Left colon (tissue), 2 donors: ENCODE measurements around the gene HEPACAM. TPM values are rescaled to one million over a fixed set of nuclear protein-coding genes. Genes with fewer than 3 reads are reported as not detected.

Experiments used
- ATAC-seq: fragments of 200-7000 bp; cut with Tn5 transposase; one replicate; pipeline ENCODE4 v1.9.1; 2020; ENCODE audit warnings: mild to moderate bottlenecking, moderate library complexity
- DNase-seq, 2 donors: peaks; one replicate each; pipeline ENCODE4 v3.0.0-alpha.2; 2020
- intact Hi-C, 2 donors: fragments of 100-400 bp; cut with DNase I in 1 of 2; cut with micrococcal nuclease in 1 of 2; formaldehyde crosslinking; loops; one replicate each; pipeline versions ENCODE4 v1.11.2 to v1.14.0; 2022; cut with DNase I, micrococcal nuclease
- total RNA-seq, 2 donors: library from RNA; stranded (reverse); fragmentation: NEBNext Ultra II Directional; extraction: Animal tissue kit (Norgen Biotek cat#: 25700); gene quantifications; one replicate each; pipeline ENCODE4 v1.2.1, GENCODE V29; 2021
- donor health status: DM: no; HTN: no; CAD: no.
- donor health status: DM: yes; HTN: yes; CAD: no.

The HEPACAM gene
- total RNA-seq, 2 donors from 2014 or later, result 0.14 TPM; not detected in 1

DNA sequence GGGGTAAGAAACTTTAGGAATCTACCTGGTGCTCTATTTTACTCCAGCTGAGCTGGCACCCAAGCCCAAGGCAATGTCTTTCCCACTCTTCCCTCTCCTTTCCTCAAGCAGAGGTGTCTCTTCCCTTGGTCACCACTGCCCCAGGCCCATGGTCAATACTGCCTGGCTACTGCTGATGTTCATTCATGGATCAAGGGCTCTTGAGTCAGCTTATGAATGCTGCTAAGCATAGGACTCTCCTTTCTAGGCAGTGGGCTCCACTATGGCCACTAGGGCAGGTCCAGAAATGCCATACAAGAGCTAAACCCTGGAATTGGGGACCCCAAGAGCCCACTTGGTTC lies 19.5 kb downstream of the HEPACAM start:
- no peak for DNase-seq
- ATAC-seq, result no peak
- intact Hi-C loops, result no loop called here

DNA sequence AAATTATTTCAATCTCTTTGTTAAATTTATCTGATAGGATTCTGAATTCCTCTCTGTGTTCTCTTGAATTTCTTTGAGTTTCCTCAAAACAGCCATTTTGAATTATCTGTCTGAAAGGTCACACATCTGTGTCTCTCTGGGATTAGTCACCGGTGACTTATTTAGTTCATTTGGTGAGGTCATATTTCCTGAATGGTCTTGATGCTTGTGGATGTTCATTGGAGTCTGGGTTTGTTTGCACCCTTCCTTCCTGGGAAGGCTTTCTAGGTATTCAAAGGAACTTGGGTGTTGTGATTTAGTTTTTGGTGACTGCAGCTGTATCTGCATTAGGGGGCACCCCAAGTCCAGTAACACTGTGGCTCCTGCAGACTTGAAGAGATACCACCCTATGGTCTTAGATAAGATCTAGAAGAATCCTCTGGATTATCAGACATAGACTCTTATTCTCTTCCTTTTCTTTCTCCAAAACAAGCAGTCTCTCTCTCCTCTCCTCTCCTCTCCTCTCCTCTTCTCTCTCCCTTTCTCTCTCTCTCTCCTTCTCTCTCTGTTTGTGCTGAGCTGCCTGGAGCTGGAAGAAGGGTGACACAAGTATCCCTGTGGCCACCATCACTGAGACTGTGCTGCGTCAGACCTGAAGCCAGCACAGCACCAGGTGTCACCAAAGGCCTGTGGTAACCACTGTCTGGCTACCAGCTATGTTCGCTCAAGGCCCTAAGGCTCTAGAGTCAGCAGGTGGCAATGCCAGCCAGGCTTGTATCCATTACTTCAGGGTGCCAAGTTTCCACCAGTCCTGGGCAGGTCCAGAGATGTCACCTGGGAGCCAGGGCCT lies 20.1 kb downstream of the HEPACAM start:
- ATAC-seq, result no peak
- no peak for DNase-seq
- intact Hi-C loops, result no loop called here

DNA sequence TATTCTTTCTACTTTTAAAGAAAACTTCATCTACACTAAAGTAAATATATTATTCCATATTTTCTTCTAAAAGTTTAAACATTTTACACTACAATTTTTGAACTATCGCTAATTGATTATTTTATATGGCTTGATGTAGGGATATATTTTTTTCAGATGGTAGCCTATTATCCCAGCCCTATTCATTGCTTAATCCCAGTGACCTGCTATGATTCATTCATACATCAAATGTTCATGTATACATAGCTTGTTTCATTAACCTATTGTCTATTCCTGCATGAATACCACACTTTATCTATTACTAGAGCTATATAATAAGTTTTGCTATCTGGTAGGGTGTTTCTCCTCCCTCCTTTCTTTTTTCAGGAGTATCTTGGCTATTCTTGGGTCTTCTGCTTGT lies 33.2 kb downstream of the HEPACAM start:
- DNase-seq (no peak), ATAC-seq (no peak)
- intact Hi-C loops, result no loop called here

DNA sequence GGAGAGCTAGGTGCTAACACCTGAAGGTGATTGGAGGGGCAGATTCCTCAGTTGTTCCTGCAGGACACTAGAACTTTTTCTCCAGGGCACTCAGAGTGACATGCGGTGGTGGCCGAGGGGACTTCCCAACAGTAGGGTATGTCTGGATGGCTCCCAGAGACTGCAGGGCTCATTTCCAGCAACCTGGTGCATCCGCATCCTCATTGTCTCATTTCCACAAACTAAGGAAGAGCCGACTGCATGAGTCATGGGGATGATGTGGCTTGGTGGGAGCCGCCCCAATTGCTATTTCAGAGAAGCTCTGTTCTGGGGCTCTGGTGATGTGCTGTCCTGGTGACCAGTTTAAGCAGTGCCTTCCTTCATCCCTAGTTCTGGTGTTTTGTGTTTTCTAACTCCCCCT lies 35.4 kb downstream of the HEPACAM start:
- DNase-seq (no peak), ATAC-seq (no peak)
- intact Hi-C loops, result no loop called here

DNA sequence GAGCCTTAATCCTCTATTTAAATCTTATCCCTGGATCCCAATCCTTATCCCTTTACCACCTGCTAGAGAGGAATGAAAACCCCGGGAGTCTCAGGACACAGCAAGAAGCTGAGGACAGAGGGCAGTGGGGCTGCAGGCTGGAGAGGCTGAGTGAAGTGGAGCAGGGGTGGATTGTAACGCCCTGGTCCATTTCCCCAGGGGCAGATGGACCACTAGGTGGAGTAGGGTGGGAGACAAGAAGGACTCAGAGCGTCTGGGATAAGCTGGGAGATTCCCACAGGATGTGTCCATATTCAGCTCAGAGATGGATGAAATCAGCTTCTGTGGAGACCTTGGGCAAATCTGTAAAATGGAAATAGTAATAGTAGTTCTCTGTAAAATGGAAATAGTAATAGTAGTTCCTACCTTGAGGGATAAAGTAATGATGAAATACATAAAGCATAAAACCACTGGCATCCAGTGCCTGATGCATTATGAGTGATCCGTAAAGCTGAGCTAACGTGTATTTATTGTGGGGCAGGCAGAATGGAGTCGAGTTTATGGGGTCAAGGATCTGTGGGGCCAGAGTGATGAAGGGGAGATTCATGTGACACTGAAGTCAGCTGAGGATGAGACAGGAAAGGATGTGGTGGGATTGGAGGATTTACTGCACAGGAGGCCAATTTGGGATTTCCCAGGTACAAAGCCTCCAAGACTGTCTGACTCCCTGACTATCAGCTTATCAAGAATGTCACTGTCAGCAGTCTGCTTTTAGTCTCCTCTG lies 36.3 kb downstream of the HEPACAM start:
- DNase-seq (no peak), ATAC-seq (no peak)
- intact Hi-C loops, result no loop called here

DNA sequence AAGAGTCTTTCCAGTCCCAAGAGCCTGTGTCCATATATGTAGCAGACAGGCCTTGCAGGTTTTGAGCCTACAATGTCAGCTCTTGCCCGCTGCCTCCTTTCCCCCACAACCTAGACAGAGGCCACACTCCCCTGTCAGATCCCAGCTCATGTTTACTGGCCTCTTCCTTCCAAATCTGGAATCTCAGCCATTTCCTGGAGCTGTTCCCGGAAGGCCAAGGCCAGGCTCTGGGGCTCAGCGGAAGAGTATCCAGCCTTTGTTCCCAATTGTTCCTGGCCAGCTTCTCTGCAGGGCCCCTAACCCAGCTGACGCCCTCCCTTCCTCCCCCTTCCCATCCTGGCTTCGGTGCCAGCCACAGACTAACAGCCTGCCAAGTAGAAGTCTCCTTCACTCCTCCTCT lies 37.1 kb downstream of the HEPACAM start:
- DNase-seq (no peak), ATAC-seq (no peak)
- intact Hi-C loops, result no loop called here

DNA sequence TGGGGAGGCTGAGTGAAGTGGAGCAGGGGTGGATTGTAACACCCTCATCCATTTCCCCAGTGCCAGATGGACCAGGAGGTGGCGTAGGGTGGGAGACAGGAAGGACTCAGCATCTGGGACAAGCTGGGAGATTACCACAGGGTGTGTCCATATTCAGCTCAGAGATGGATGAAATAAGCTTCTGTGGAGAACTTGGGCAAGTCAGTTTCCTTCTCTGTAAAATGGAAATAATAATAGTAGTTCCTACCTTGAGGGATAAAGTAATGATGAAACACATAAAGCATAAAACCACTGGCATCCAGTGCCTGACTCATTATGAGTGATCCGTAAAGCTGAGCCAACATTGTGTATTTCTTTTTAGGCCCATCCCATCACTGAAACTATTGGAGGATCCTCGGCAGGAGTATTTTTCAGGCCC lies 37.6 kb downstream of the HEPACAM start:
- intact Hi-C loops, result no loop called here
- DNase-seq (no peak), ATAC-seq (no peak)

DNA sequence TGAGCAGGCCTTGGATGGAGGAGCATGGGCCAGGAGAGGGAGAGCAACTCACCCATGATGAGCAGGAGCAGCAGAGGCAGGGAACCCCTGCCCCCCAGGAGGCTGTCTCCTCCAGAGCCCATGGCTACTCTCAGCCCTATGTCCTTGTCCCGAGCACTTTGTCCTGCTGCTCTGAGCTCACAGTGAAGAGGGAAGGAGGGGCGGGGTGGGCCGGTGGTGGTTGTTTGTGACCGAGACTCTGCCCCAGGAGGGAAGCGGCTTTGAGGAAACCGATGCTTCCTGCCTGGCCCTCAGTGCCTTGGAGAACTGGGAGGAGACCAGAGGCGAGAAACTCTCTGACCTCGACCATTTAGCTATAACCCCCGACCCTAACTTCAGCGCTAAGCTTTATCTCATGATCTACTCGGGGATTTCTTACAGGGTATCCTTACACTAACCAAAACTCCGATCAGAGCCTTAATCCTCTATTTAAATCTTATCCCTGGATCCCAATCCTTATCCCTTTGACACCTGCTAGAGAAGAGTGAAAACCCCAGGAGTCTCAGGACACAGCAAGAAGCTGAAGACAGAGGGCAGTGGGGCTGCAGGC lies 38.1 kb downstream of the HEPACAM start, which contains the start of gene ROBO4:
Gene ROBO4, minus strand, starts transcription at position 192 of the 589 bp plus-strand sequence. Its CDS starts 70 bp downstream, at position 122.
- intact Hi-C loops, result no loop called here
- DNase-seq (no peak), ATAC-seq (no peak)

DNA sequence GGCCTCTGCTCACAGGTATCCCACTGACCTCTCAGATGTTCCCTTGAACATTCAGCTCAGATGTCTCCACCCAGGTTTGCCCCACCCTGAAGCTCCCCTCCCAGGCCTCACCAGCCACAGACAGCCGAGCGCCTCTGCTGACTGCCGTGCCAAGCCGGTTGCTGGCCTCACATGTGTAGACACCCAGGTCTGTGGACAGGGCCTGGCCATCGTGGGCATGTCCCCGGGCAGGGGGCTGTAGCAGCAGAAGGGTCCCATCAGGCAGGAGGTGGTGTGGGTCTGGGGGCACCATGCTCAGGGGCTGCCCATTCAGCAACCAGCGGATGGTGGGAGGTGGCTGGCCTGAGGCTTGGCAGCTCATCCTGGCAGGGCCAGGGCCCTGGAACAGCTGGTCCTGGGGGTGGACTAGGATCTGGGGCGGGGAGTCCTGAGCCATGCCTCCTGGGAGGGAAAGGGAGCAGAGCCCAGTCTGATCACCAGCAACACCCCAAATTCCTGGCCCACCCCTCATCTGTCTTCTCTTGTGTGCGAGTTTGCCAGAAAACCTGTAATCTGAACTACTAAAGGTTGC lies 38.9 kb downstream of the HEPACAM start:
- no peak for DNase-seq

DNA sequence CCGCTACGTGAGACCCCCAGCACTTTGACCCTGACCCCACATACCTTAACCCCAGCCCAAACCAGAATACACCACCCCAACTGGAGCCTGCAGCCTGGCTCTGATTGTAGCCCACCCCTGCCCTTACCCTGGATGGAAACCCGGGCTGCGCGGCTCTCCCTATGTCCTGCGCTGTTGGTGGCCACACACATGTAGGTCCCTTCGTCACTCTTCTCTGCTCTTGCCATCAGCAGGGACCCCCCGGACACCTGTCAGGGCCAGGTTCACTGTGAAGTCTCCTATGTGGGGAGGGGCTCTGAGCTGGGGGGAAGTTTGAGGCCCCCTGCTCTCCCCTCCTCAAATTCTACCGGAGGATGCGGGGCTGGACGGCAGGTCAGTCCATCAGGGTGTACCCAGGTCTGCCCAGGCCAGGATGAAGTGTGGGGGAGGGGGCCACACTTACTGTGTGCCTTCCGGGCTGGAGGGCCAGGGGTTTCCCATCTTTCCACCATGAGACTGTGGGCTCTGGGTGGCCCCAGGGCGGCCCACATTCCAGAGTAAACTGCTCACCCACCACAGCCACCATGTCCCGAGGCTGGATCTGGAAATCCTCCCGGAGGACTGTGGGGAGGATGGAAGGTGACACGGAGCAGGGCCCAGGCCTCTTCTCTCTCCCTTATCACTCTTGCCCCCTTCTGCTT lies 39.6 kb downstream of the HEPACAM start:
- no peak for DNase-seq
- ATAC-seq, result no peak
- intact Hi-C loops, result no loop called here

More for the DNA sequence above, 38.9 kb downstream of the HEPACAM start:
- ATAC-seq, result no peak
- intact Hi-C loops, result no loop called here

DNA sequence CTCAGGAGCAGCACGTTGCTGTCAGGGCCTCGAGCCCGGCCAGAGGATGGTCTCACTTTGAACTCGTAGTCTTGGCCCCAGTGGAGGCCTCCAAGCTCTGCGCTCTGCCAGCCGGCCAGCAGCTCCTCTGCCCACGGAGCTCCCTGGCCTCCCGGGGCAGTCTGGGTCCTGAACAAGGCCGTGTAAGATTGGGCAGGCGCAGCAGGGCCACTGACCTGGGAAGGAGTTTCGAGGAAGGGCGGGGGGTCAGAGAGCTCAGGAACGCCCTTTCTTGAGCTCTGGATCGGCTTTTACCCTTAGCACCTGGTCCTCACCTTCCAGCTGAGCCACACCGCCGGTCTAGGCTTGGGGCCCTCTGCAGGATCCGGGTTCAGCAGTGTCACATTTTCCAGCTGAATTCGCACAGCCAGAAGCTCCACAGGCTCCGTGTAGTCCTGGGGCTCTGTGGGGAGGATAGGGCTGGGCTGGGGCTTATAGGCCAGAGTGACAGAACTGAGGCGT lies 40.3 kb downstream of the HEPACAM start:
- DNase-seq (no peak), ATAC-seq (no peak)
- intact Hi-C loops, result no loop called here

DNA sequence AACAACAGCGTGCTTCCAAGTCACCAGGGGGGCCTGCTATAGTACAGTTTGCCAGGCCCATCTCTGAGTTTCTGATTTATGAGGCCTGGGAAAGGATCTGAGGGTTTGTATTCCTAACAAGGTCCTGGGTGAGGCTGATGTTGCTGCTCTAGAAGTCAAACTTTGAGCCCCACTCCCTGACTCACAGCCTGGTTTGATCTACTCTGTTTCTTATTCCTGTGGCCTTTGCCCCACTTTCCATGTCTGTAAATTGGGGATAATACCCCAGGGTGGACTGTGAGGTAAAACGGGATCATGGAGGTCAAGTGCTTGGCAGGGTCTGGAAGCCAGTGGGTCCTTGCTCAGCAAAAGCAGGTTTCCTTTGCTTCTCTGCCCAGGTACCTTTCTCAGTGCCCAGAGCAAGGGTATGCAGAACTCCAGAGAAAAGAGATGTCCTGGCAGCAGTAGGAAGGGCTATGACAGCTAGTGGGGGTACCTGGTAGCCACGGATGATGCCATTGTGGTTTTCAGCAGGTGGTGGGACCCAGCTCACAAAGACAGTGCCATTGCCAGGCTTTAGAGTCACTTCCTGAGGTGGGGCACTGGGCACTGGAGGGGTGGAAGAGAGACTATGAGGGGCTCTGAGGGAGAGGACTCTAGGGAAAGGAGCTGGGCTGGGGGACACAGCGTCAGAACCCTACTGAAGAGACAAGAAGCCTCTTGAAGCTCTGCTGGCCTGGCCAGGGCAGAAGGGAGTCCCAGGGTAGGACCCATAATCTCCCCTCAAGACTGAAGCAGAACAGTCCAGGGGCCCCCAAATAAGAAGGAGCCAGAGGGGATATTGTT lies 41.0 kb downstream of the HEPACAM start:
- intact Hi-C loops, result no loop called here
- ATAC-seq (no peak), DNase-seq (no peak)

DNA sequence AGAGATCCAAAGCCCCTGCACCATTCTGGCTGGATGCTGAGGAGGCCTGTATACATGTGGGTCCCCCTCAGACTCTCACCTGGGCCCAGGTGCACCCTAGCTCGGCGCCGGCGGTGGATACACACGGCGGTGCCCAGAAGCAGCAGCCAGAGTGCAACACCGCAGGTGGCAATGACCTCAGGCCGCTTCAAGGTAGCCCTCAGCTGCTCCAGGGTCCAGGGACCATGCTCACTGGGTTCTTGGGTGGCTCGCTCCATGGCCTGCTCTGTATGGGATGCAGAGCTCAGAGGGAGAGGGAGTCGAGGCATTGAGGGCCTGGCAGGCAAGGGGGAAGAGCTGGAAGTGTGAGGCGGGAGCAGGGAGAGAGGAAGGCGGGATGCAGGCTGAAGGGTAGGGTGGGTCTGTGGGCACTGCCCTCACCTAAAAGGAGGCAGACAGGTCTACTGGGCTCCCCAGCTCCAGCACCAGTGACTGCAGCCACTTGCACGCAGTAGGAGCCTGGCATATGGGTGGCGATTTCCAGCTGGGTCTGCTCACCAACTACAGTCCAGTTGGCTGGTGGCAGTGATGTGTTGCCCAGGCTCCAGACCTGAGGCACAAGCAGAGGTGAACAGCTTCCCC lies 42.0 kb downstream of the HEPACAM start:
- intact Hi-C loops, result no loop called here
- DNase-seq (no peak), ATAC-seq (no peak)

DNA sequence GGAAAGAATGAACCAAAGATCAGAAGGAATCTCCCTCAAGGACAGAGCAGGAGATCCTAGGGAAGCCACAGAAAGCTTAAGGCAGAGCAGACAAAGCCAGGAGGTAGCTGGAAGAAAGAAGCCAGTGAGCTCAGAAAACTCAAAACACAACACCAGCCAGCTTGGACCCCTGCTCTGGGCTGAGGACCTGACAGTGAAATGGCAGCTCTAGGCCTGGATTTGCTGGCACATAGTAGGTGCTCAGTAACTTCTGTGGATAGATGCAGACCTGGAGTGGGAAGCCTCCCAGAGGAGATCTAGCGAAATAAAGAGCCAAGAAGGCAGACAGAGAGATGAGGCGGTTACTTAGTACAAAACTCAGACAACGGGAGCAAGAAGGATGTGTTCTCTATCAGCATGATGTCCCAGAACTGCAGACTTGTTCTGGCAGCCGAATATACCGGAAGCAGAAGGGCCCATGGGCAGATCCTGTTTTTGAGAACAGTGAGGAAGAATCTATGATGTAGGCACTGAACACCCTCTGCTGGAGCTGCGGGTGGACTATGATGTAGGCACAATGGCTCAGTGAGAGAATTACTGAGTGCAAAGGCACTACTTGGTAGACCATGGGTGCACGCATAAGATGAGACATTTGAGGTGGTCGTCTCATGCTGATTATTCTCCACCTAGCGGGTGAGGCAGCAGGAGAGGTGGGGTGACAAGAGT lies 42.9 kb downstream of the HEPACAM start:
- ATAC-seq, result no peak
- intact Hi-C loops, result no loop called here
- no peak for DNase-seq

DNA sequence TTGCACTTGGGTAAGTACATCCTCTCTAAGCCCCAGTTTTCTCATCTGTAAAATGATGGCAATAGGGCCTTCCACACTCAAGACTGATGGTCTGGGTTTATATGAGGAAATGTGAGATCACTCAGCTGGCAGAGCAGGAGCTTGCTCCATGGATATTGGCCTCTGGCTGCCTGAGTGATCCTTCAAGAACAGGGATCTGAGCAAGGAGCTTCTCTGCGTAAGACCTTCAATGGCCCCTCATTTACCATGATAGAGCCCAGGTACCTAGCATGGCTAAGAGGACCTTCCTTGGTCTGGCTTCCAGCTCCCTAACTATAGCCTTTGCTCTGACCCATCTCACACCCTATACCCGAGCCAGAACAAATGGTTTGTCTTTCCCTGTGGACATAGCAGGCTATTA lies 43.7 kb downstream of the HEPACAM start:
- DNase-seq, result no peak
- intact Hi-C loops, result no loop called here
- ATAC-seq, result no peak

DNA sequence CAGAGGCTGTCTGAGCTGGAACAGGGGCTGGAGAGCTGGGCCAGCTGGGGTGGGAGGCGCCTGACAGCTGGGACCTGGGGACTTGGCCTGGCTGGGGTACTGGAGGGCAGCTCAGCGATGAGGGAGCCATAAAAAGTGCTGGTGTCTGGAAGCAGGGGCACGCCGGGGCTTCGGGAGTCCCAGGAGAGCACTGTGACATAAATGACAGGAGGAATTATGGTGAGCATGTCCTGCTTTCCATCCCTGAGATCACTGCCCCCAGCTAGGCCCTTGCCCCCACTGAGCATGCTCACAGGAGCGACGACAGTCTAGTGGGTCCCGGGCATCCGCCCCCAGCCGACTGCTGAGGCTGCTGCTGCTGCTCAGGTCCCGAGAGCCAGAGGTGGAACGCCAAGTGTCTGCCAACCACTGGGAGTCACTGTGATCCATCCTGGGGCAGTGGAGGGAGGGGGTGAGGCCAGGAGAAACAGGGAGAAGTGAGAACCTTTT lies 44.4 kb downstream of the HEPACAM start:
- intact Hi-C loops, result no loop called here
- ATAC-seq, result no peak
- no peak for DNase-seq
